ENCODE results near the gene RAPGEFL1.

RAPGEFL1 gene

GRCh38 chr17:40174514-40174913 is 2.8 kb upstream of the RAPGEFL1 start:
- H3K4me3 ChIP-seq (ENCODE audit: low read length), result no peak overlapping the region
- TF ChIP-seq CTCF (conservative IDR thresholded peaks at IDR 0.05; ENCODE audit: low read depth, low read length), result no peak
- no peak for DNase-seq (ENCODE audit: low read depth)

DNA sequence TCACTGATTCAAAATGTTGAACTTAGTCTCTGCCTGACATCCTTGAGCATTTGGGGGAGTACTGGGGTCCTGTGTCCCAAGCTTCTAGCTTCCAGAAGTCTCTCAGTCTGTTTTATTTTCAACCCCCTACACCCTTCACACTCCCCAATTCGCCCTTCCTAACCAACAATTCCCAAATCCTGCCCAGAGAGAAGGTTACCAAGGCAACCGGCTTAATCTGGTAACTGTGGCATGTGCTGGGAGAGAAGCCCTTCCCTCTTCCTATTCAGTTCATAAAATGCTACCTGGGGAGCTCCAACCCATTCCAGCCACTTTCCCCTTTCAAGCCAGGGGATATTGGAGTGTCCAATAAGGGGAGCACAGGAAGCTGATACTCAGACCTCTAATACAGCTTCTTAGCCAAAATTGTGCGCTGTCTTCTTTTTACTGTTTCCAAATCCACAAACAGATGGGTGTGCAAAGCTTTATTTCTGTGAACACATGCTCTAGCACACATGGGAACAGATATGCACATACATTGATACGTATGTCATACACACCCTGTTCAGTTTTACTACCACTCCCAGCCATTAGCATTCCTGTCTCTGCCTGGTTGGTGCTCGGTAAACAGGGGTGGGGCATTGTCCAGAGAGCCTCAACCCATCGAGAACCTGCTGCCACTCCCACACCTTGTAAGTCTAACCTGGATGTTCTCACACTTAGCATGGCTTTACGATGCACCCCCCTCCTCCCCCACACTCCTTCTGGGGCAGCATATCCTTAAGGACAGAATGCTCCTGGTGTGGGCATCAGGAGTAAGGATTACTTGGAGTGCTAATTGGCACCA is 1.1 kb upstream of the RAPGEFL1 start:
- H3K4me3 ChIP-seq (ENCODE audit: low read length), result no peak overlapping the region
- no peak for TF ChIP-seq CTCF (conservative IDR thresholded peaks at IDR 0.05; ENCODE audit: low read depth, low read length)
- DNase-seq (ENCODE audit: low read depth), result no peak

- no peak overlapping the region for H3K4me3 ChIP-seq (ENCODE audit: low read length)
Observed at GRCh38 chr17:40176754-40177110, 538 bp upstream of the RAPGEFL1 start.

DNA sequence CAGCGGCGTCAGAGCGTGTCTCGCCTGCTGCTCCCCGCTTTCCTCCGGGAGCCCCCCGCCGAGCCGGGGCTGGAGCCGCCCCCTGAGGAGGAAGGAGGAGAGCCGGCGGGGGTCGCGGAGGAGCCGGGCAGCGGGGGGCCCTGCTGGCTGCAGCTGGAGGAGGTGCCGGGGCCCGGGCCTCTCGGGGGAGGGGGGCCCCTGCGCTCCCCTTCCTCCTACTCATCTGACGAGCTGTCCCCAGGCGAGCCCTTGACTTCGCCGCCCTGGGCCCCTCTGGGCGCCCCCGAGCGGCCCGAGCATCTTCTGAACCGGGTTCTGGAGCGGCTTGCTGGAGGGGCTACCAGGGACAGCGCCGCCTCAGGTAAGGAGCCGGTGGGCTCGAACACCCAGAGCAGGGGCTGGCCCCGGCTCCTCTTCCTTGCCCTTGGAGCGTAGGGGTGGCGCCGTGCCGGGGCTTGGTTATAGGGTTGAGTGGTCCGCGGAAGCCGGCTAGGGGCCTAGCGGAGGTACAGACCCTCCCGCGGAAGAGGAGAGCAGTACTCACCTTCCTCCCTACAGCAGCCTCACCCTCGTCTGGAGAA is 841 bp downstream of the RAPGEFL1 start:
- no peak for DNase-seq (ENCODE audit: low read depth)
- H3K4me3 ChIP-seq (ENCODE audit: low read length), result peak overlapping the region; percentile 53
- TF ChIP-seq CTCF (conservative IDR thresholded peaks at IDR 0.05; ENCODE audit: low read depth, low read length), result peak; percentile 17

More at GRCh38 chr17:40176754-40177110, 538 bp upstream of the RAPGEFL1 start:
- TF ChIP-seq CTCF (conservative IDR thresholded peaks at IDR 0.05; ENCODE audit: low read depth, low read length), result no peak
- no peak for DNase-seq (ENCODE audit: low read depth)

DNA sequence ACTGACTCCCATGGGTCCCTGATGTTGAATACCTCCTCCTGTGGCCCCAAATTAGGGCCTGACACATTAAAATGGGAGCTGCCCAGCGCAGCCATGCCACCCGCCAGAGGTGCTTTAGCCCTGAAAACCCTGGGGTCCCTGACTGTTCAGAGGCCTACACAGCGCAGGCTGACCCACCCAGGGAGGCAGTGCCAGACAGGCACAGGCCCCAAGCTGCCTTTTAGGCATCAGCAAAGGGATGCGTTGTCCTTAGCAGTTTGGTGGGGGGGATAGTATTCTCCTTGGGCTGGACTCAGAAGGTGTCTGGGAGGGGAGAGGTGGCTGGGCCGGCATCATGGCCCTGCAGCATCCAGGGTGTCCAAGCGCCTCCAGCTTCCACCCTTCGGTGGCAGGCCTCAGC is 1.4 kb downstream of the RAPGEFL1 start:
- TF ChIP-seq CTCF (conservative IDR thresholded peaks at IDR 0.05; ENCODE audit: low read depth, low read length), result no peak
- peak overlapping the region; percentile 53 for H3K4me3 ChIP-seq (ENCODE audit: low read length)
- DNase-seq (ENCODE audit: low read depth), result no peak

DNA sequence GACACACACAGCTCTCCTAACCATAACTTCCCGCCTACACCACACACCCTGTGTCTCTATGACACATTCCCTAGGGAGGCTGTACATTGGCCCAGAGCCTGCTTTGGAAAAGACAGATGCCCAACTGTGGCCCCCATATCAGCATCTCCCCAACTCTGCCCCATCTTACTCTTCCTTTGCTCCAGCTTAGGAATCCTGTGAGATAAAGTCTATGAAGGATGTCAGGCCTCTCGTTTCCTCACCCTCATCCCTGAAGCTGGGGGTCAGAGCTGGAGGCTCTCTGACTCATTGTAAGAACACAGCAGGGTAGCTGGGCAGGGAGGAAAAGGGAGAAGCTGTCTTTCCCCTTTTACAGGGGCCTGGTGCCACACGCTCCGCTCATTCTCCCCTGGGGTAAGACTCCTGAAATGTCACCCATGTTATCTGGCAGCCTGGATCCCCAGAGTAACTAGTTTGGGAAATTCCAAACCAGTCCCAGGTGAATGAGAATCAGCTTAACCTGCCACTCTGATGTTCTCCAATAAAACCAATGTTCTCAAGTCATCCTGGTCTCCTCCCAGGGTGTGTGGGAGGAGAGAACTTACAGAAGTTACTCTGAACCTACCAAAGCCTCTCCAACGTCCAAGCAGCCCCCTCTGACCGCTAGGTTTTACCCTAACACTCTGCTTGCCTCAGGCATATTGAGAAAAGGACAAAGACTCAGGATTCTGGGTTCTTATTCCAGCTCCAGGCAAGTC is 2.8 kb downstream of the RAPGEFL1 start:
- no peak for DNase-seq (ENCODE audit: low read depth)
- no peak for TF ChIP-seq CTCF (conservative IDR thresholded peaks at IDR 0.05; ENCODE audit: low read depth, low read length)
- no peak overlapping the region for H3K4me3 ChIP-seq (ENCODE audit: low read length)

Measured in retinal pigment epithelial cell (primary cell).